Stimulated activated CD8-positive, alpha-beta memory T cell treated with anti-CD3 and anti-CD28 coated beads, Interleukin-7, amount 100 ng/mL, for 1 hour (primary cell): ENCODE results near the gene PPIL4.
"Not testable (repeated sequence)": the region's sequence is repeated elsewhere in the genome, so short reads cannot be mapped to it uniquely, and the experiment has no call there.

Experiments used
- DNase-seq, 2 donors: peaks; one replicate each; pipeline ENCODE4 v3.0.0-alpha.2; 2020; ENCODE audit warnings: low read depth in 2 of 2

PPIL4 gene

DNA sequence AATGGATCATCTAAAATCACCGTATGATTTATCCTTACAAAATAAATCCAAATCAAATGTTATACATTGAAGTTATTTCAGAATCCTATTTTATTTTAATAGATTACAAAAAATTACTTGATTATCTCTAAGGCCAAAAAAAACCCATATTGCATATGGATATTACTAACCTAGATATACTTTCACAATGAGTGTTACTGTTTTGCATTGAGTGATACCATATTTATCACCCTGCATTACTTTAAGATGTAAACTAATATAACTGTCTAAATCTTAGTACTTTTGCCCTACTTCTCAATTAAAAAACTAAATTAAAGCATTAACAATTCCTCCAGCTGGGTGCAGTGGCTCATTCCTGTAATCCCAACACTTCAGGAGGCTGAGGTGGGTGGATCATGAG, 11.1 kb downstream of the PPIL4 start:
- no peak for DNase-seq

GRCh38 chr6:149529650-149530049, 16.2 kb downstream of the PPIL4 start:
- DNase-seq: no peak

DNA sequence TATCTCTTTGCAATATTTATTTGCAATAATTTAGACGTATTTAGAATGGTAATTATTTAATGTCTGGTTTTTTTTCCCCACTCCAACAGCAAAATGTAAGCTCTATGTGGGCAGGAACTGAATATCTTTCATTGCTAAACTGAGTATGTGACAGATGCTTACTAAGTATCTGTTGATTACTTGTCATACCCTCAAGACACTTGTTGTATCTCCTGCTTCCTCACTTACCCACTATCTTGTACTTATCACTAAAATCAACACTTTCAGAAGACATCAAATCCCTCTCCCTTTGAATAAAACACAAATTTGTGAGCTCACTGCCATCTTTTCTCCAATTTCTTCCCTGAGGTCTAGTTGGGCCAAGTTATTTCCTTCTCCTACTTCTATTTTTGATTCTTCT, 30.3 kb downstream of the PPIL4 start:
- DNase-seq: no peak

DNA sequence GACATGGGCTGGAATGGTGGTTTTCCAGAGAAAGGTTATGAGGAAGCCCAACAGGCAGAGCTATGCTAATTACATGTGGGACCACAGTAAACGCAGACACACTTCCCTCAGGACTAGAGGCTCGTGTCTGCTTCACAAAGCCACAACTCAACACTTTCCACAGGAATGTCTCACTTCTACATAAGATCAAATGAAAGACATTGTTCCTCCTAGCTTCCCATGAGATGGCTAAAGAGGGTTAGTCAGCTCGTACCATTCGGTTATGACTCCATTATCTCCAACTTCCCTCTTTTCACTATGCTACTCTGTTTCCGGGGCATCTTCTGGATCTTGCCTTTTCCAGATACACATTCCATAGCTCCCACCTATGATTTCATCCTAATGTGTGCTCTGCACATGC, 31.9 kb downstream of the PPIL4 start:
- DNase-seq: no peak

- DNase-seq: no peak
These were observed 34.9 kb downstream of the PPIL4 start for GRCh38 chr6:149510793-149511512.

- no peak for DNase-seq
These were observed 37.4 kb downstream of the PPIL4 start for GRCh38 chr6:149508485-149508884.

DNA sequence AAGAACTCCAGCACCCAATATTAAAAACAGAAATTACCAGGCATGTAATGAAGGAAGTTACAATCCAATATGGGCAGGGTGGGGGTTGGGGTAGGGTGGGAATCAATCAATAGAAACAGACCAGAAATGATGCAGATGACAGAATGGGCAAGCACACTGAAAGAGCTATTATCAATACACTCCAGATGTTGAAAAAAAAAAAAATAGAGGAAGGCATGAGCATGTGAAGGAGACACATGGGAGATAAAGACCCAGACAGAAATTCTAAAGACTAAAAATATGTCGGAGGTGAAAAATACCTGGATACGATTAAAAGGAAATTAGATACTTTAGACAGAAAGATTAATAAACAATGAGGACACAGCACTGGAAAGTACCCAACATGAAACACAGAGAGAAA, 42.0 kb downstream of the PPIL4 start:
- no peak for DNase-seq

GRCh38 chr6:149503276-149503675, 42.6 kb downstream of the PPIL4 start:
- DNase-seq: no peak

- no peak for DNase-seq
These were observed 44.1 kb downstream of the PPIL4 start for GRCh38 chr6:149501768-149502167.

GRCh38 chr6:149501201-149501600, 44.6 kb downstream of the PPIL4 start:
- DNase-seq: no peak

- no peak for DNase-seq
These were observed 45.7 kb downstream of the PPIL4 start for GRCh38 chr6:149500096-149500495.

DNA sequence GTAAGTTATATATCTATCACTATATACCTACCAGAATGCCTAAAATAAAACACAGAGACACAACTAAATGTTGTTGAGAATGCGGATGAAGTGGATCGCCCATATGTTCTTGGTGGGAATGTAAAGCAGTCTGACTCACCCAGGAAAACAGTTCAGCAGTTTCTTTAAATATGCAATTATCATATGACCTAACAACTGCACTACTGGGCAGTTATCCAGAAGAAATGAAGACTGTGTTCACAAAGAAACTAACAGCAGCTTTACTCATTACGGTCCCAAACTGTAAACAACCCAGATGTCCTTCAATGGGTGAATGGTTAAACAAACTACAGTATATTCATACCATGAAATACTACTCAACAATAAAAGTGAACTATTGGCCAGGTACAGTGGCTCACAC, 46.8 kb downstream of the PPIL4 start:
- DNase-seq: no peak

DNA sequence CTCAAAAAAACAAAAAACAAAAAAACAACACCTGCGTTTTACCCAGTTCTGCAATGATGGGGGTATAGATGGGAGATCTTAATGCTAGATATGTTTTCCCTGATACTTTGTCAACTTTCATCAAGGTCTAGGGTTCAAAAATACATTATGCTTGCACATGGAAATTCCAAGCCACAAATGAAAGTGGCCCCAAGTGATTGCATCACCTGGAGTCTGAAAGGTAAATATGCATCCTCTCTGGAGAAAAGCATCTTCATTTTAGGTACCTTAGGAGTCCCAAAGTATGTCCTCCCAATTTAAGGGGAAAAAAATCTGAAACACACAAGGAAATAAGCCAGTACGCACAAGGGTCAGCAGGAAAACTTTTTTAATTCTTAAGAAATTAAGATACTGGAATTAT, 48.5 kb downstream of the PPIL4 start:
- DNase-seq: no peak

- not testable (repeated sequence) for DNase-seq
These were observed 49.2 kb downstream of the PPIL4 start for GRCh38 chr6:149496597-149496996.

- DNase-seq: not testable (repeated sequence)
These were observed 50.4 kb downstream of the PPIL4 start for GRCh38 chr6:149495349-149496016.

- not testable (repeated sequence) for DNase-seq
These were observed 51.0 kb downstream of the PPIL4 start for GRCh38 chr6:149494810-149495209.

DNA sequence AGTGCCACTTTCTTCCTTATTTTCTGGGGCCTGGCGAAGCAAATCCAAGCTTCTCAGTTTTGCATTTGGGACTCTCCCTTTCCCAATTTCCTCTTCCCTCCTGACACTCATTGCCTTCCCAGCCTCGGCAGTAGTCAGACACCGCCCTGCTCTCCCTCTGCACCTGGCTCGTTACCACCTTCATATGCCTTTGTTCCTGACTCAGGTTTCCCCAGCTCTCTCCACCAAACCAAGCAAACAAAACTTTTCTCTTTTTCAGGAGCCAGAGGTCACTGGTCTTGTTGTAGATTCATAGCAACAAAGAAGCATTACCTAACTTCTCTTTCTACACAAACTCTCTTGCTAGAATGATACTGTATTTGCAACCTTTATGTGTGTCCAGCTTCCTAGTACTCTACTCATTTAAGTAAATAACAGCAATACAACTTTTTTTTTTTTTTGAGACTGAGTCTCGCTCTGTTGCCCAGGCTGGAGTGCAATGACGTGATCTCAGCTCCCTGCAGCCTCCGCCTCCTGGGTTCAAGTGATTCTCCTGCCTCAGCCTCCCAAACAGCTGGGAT, 52.0 kb downstream of the PPIL4 start:
- DNase-seq: no peak

DNA sequence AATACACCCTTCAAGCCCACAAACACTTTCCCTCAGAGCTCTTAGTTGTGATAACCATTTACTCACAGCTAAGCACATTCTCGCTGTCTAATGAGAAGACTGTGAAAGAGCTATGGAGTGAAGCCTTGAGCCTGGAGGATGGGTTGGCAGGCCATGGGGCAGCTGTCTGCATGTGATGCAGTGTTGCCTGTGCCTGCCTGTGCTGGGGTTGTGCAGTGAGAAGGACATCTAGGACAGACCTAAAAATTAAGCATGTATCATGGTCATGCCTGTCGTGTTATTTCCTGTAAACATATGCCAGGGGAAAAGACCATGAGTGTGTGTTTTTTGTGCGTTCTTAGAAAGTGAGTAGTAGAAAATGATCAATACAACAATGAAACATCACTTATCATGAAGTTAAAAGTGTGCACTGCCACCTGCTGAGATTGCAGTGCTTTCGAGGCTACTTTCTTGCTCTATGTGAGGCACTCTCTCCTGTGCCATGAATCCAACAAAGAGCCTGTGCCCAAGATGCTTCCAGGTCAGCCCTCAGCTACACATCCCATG, 53.0 kb downstream of the PPIL4 start:
- no peak for DNase-seq

DNA sequence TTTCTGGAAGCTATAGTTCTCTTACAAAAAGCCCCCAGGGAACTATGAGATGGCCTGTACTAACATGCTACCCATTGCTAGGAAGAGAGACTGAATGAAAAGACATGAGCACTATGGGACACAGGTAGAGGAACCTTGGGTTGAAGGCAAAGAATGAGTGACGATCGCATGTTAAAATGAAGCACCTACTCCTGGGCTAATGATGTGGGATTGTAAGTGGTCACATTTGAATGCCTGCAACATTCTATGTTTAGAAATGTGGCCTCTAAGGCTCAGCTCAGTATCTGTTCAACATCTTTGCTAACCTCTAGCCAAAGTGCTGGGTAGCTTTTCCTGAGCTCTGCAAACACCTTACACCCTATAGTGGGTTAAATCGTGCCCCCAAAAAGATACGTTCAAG, 55.9 kb downstream of the PPIL4 start:
- no peak for DNase-seq

GRCh38 chr6:149488815-149489214, 57.0 kb downstream of the PPIL4 start:
- no peak for DNase-seq

DNA sequence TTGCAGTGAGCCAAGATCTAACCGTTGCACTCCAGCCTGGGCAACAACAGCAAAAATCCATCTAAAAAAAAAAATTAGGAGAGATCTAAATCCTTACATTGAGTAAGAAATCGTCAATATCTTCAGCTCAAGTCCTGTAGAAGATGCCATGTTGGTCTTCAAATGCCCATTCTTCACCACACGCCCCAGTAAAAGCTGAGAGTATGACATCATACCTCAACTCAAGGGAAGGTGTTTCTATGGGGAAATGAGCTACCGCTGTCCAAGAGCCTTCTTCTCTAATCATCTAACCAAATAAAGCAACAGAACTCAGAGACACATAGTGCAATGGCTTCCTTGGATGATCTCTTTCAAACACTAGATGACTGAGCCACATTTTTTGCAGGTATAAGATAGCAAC, 58.5 kb downstream of the PPIL4 start:
- DNase-seq: no peak

DNA sequence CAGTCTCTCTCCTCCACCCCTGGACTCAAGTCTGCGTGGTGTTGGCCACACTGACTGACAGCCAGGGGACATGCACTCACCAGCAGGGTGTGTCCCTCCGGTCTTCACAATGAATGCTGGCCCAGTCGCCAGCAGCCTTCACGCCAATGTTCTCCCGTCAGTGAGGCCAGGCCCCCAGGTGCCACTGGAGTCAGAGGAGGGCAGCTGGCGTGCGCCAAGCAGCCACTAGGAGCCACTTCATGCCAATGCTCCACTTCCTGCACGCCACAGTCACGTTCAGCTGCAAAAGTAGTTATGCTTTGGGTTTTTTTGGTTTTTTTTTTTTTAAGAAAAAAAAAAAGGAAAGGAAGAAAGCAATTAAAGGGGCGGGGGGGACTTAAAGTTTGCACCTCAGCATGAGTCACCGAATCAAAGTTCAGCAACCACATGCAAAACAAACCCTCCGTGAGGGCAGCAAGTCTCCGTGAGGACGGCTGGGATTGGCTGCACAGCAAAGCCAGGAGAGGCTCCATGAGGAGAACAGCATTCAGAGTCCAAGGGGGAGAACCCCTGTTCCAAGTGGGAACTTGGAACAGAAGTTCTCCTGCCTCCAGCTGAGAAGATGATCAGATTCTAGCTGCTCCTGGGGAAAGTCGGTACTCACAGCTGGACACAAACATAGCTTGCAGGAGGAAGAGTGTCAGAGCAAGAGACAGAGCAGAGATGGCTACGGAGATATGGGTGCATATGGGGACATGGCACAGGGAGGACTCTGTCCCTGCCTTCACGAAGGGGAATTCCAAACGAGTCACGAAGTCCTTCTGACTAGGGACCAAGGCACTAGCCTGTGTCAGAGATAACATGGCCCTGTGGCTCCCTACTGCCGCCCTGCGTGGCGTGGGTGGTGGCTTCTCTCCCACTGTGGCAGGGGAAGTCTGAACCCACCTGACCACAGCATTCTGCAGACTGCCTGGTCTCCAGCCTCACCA, 60.8 kb downstream of the PPIL4 start, which contains the start of gene ZC3H12D:
ZC3H12D (minus strand) TSS at position 282 of the 968 bp plus-strand sequence. CDS start 10,471 bp downstream, outside the sequence.
- DNase-seq: peak; percentile 52 to 54
